ENCODE measurements around the gene HS3ST2.

The HS3ST2 gene

GRCh38 chr16:22912654-22913053 lies 98.7 kb downstream of the HS3ST2 start:
- H3K36me3 ChIP-seq (ENCODE audit: control insufficient read depth in 2 of 2, insufficient read depth in 1 of 2, low read length in 2 of 2) = no peaks in the 10 kb centered on the region
- CTCF ChIA-PET = no interaction called here
- no peaks in the 10 kb centered on the region for H3K9me3 ChIP-seq (ENCODE audit: control insufficient read depth, insufficient read depth, low read depth, low read length)
- TF ChIP-seq ZNF660 (tag by site-specific recombination; IDR thresholded peaks at IDR 0.05) = no peak
- no peak for TF ChIP-seq GLI2 (tag by site-specific recombination; IDR thresholded peaks at IDR 0.05; ENCODE audit: borderline replicate concordance, low read depth)
- no peak for TF ChIP-seq KLF10 (tag by site-specific recombination; IDR thresholded peaks at IDR 0.05)
- TF ChIP-seq REST (tag by site-specific recombination; IDR thresholded peaks at IDR 0.05) = no peak
- no peak for TF ChIP-seq ZNF426 (tag by site-specific recombination; IDR thresholded peaks at IDR 0.05)
- no peak for TF ChIP-seq HIC1 (tag by site-specific recombination; IDR thresholded peaks at IDR 0.05)
- no peak for TF ChIP-seq ZNF76 (tag by site-specific recombination; IDR thresholded peaks at IDR 0.05; ENCODE audit: borderline replicate concordance, low read depth)
- TF ChIP-seq SP7 (tag by site-specific recombination; IDR thresholded peaks at IDR 0.05) = no peak
- no peak for TF ChIP-seq ZBTB26 (tag by site-specific recombination; optimal IDR thresholded peaks at IDR 0.05)
- no peak overlapping the region for H3K4me3 ChIP-seq (ENCODE audit: low read depth, low read length)
- H3K27ac ChIP-seq (ENCODE audit: extremely low read depth, low read depth, low read length) = no peak overlapping the region
- H3K4me1 ChIP-seq (ENCODE audit: control insufficient read depth, insufficient read depth, low read length) = no peaks in the 10 kb centered on the region
- POLR2A ChIA-PET = no interaction called here

GRCh38 chr16:22915003-22915402 lies 101.0 kb downstream of the HS3ST2 start:
- Histone ChIP-seq H3K4me1 (ENCODE audit: control insufficient read depth, insufficient read depth, low read length) (no peaks in the 10 kb centered on the region), H3K9me3 (ENCODE audit: control insufficient read depth, insufficient read depth, low read depth, low read length) (no peaks in the 10 kb centered on the region), H3K36me3 (ENCODE audit: control insufficient read depth in 2 of 2, insufficient read depth in 1 of 2, low read length in 2 of 2) (no peaks in the 10 kb centered on the region), H3K4me3 (ENCODE audit: low read depth, low read length) (no peak overlapping the region), H3K27ac (ENCODE audit: extremely low read depth, low read depth, low read length) (no peak overlapping the region)
- TF ChIP-seq BCL11A (tag by site-specific recombination; IDR thresholded peaks at IDR 0.05; ENCODE audit: low read depth) (no peak), ZNF202 (tag by site-specific recombination; IDR thresholded peaks at IDR 0.05; ENCODE audit: borderline replicate concordance) (no peak), ZNF488 (tag by site-specific recombination; IDR thresholded peaks at IDR 0.05) (no peak), ZNF19 (tag by site-specific recombination; IDR thresholded peaks at IDR 0.05; ENCODE audit: low read depth) (no peak), GLIS2 (tag by site-specific recombination; IDR thresholded peaks at IDR 0.05) (no peak), ZNF560 (tag by site-specific recombination; IDR thresholded peaks at IDR 0.05; ENCODE audit: borderline replicate concordance) (no peak)
- ChIA-PET POLR2A (no interaction called here), CTCF (interaction anchor here (0.7 to 0.8 kb wide), 2 partner anchors 15 to 17 kb away, joined by 3 read pairs; no protein-coding TSS in a partner anchor)
